ENCODE measurements around the gene GPATCH4. TPM values are rescaled to one million over a fixed set of nuclear protein-coding genes. Genes with fewer than 3 reads are reported as not detected.
"Not testable (repeated sequence)": the region's sequence is repeated elsewhere in the genome, so short reads cannot be mapped to it uniquely, and the experiment has no call there.

Gene GPATCH4
- total RNA-seq, 2 donors from 2014 or later, result 8.9 to 9.6 TPM

DNA sequence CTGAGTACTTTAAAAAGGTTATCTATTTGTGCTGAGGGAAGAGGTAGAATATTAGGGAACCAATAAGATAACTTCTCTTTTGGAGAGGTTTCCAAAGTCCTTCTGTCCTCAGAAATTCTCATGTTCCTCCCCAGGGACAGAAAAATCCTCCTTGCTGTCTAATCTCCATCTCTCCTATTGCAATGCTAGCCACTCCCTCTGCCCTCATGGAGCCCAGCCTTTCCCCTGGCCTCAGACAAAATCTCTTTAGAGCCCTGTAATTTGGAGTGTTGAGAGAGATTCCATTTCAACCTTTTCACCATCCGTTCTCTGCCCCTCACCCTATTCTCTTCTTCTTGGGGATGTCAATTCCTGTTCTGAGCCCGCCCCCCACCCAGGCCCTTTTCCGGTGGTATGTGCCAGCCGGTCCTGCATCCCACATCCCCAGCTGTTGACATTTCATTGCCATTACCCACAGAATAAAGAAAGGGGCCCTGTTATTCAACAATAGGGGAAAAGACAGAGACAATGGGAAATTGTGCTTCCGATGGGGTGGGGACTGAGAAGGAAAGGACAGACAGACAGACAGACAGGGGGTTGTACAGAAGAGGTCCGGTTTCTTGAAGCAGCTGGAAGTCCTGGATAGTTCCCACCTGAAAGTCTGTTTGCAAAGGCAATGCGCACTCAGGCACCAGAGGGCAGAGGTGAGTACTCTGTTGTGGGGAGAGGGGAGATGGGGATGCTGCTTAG lies 17.7 kb upstream of the GPATCH4 start, which contains the start of gene HAPLN2:
HAPLN2 (plus strand) TSS at position 563 of the 729 bp plus-strand sequence. CDS start 4,076 bp downstream, outside the sequence.
- Histone ChIP-seq H3K27me3 (peaks cover 0 to 8% of the 10 kb centered on the region in 2 donors), H3K4me3 (no peak within 1 kb of the TSS), H3K4me1 (peaks cover 14% of the 10 kb centered on the region), H3K27ac (no peak within 1 kb of the TSS), H3K36me3 (replicated peaks in 1 of 2; ENCODE audit: insufficient read depth in 1 of 2, low read depth in 2 of 2) (no peaks in the 10 kb centered on the region), H3K9me3 (no peaks in the 10 kb centered on the region)
- ATAC-seq (peak; percentile 51), DNase-seq (peak; percentile 25 to 56 (median 36))
- intact Hi-C loops (cut with DNase I), result no loop called here
- WGBS, 2 donors, result 2 to 8% methylated on average over 7 of the region's 7 CpGs
- TF ChIP-seq, protein P1, sequence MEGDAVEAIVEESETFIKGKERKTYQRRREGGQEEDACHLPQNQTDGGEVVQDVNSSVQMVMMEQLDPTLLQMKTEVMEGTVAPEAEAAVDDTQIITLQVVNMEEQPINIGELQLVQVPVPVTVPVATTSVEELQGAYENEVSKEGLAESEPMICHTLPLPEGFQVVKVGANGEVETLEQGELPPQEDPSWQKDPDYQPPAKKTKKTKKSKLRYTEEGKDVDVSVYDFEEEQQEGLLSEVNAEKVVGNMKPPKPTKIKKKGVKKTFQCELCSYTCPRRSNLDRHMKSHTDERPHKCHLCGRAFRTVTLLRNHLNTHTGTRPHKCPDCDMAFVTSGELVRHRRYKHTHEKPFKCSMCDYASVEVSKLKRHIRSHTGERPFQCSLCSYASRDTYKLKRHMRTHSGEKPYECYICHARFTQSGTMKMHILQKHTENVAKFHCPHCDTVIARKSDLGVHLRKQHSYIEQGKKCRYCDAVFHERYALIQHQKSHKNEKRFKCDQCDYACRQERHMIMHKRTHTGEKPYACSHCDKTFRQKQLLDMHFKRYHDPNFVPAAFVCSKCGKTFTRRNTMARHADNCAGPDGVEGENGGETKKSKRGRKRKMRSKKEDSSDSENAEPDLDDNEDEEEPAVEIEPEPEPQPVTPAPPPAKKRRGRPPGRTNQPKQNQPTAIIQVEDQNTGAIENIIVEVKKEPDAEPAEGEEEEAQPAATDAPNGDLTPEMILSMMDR (IDR thresholded peaks at IDR 0.05), result peak in 6 of 7 experiments; percentile 17 to 52 (median 43)
- no peak for TF ChIP-seq POLR2A (IDR thresholded peaks at IDR 0.05)

DNA sequence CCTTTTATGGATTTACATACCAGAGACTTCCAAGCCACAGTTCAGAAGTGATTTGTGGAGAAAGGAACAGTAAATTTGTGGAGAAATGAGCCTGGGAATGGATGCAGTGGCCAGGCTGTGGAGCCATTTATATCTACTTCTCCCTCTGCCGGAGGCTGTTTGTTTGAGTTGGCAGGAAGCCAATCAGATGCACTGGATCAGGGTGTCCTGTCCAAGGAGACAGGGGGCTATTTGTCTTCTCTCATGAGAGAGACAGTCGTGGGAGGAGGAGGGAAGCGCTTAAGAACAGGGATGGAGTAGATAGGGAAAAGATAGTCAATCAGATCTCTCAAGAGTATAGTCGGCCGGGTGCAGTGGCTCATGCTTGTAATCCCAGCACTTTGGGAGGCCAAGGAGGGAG lies 15.2 kb upstream of the GPATCH4 start:
- H3K4me1 ChIP-seq, result peaks cover 11% of the 10 kb centered on the region
- intact Hi-C loops (cut with DNase I), result no loop called here
- ATAC-seq (no peak), DNase-seq (peak in 2 of 4 donors; percentile 30 to 37)
- H3K27ac ChIP-seq, result no peak overlapping the region
- no peaks in the 10 kb centered on the region for H3K27me3 ChIP-seq
- H3K9me3 ChIP-seq, result no peaks in the 10 kb centered on the region
- WGBS, 2 donors, result 6 to 8% methylated on average over 5 of the region's 5 CpGs
- H3K36me3 ChIP-seq (replicated peaks in 1 of 2; ENCODE audit: insufficient read depth in 1 of 2, low read depth in 2 of 2), result no peaks in the 10 kb centered on the region
- no peak overlapping the region for H3K4me3 ChIP-seq
- TF ChIP-seq, protein P1 (IDR thresholded peaks at IDR 0.05), result no peak
- TF ChIP-seq POLR2A (IDR thresholded peaks at IDR 0.05), result no peak

DNA sequence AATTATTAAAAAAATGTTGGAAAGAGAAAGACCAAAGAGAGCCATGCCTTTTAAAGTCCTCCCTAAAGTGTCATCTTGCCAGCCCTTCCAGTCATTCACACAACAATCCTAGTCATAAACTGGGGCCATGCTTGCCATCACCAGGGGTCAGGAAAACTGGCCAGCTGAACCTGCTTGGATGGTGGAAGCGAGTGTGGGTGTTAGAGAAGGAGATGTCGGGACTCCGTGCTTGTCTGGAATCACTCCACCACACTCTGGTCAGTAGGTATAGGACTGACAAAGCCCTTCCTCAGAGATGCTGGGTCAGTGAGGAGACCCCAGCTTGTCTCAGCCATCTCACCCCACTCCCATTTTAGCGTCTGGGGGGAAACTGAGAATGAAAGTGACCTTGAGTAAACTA lies 14.7 kb upstream of the GPATCH4 start:
- ATAC-seq, result no peak
- no peak for TF ChIP-seq POLR2A (IDR thresholded peaks at IDR 0.05)
- TF ChIP-seq, protein P1 (IDR thresholded peaks at IDR 0.05), result no peak
- no peak overlapping the region for H3K27ac ChIP-seq
- H3K4me1 ChIP-seq, result peaks cover 11% of the 10 kb centered on the region
- H3K9me3 ChIP-seq, result no peaks in the 10 kb centered on the region
- H3K36me3 ChIP-seq (replicated peaks in 1 of 2; ENCODE audit: insufficient read depth in 1 of 2, low read depth in 2 of 2), result no peaks in the 10 kb centered on the region
- no peak for DNase-seq
- H3K27me3 ChIP-seq, result no peaks in the 10 kb centered on the region
- H3K4me3 ChIP-seq, result no peak overlapping the region
- intact Hi-C loops (cut with DNase I), result no loop called here
- WGBS, 2 donors, result 25 to 30% methylated on average over 4 of the region's 4 CpGs

DNA sequence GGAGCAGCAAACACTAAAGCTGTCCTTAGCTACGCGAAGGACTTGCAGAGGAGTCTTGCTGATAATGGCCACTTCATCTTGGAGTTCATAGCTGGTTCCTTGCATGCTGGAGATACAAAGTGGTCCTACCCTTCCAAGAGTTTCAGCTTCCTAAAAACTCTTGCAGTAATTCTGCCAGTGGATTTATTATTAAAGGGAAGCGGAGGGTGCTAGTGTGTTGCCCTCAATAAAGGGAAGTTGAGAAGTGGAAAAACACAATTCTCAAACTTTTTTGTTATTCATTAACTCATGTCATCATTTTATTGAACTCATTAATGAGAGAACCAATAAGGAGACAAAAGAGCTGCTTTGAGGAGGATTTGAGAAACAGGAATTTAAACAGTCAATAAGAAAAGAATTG lies 11.4 kb upstream of the GPATCH4 start:
- Histone ChIP-seq H3K9me3 (no peaks in the 10 kb centered on the region), H3K4me3 (no peak overlapping the region), H3K27me3 (no peaks in the 10 kb centered on the region), H3K27ac (no peak overlapping the region), H3K4me1 (peaks cover 11% of the 10 kb centered on the region), H3K36me3 (replicated peaks in 1 of 2; ENCODE audit: insufficient read depth in 1 of 2, low read depth in 2 of 2) (no peaks in the 10 kb centered on the region)
- DNase-seq (no peak), ATAC-seq (no peak)
- TF ChIP-seq, protein P1 (IDR thresholded peaks at IDR 0.05), result no peak
- no peak for TF ChIP-seq POLR2A (IDR thresholded peaks at IDR 0.05)
- WGBS, 2 donors, result 43 to 53% methylated on average over 3 of the region's 3 CpGs
- intact Hi-C loops (cut with DNase I), result no loop called here

DNA sequence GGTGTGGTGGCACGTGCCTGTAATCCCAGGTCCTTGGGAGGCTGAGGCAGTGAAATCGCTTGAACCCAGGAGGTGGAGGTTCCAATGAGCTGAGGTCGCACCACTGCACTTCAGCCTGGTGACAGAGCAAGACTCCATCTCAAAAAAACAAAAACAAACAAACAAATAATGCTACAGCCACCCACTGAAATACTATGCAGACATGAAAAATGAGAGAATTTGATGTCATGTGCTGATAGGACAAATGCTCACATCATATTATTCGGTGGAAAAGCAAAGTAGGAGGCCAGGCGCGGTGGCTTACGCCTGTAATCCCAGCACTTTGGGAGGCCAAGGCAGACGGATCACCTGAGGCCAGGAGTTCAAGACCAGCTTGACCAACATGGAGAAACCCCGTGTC lies 8.8 kb upstream of the GPATCH4 start:
- ATAC-seq; DNase-seq; H3K36me3 ChIP-seq (replicated peaks in 1 of 2; ENCODE audit: insufficient read depth in 1 of 2, low read depth in 2 of 2); H3K4me3 ChIP-seq; intact Hi-C loops (cut with DNase I); H3K27me3 ChIP-seq; H3K27ac ChIP-seq; H3K4me1 ChIP-seq; H3K9me3 ChIP-seq: not testable (repeated sequence)
- 77 to 80% methylated on average over 9 of the region's 9 CpGs for WGBS, 2 donors
